K562 (cell line): ENCODE measurements around the gene CDH12. TPM values are rescaled to one million over a fixed set of nuclear protein-coding genes. Genes with fewer than 3 reads are reported as not detected.

Source experiments
- ATAC-seq: fragments of 200-7000 bp; cut with Tn5 transposase; 3 replicates; pipeline ENCODE4 v1.9.1; 2020; ENCODE audit warnings: moderate library complexity
- BruUV-seq: library from RNA; stranded (reverse); fragments of 400-500 nt; replicated peaks from 2 replicates; lab custom pipeline; 2021; lab: Mats Ljungman, UMichigan
- CTCF ChIA-PET: fragments of 300-600 bp; formaldehyde crosslinking; extraction: SDS; loops from one replicate; lab custom pipeline; 2021; ENCODE audit warnings: low intra/inter-chr PET ratio; lab: Yijun Ruan, JAX
- POLR2A ChIA-PET: fragments of 300-600, 350-650 bp; sonication (Branson Sonifier 250); formaldehyde crosslinking; extraction: SDS; loops from one replicate; lab custom pipeline; 2021; ENCODE audit warnings: antibody characterized with exemption, inconsistent platforms; lab: Yijun Ruan, JAX
- DNase-seq, 4 experiments: peaks; one replicate each; pipeline versions ENCODE4 v3.0.0 to v3.0.0-alpha.2; 2011 to 2018; ENCODE audit warnings: low spot score in 3 of 4, mixed read lengths in 3 of 4; ENCODE audit errors: extremely low read depth in 1 of 4
- FAIRE-seq: peaks from 2 replicates; lab custom pipeline; 2011; peaks lifted over from hg19 to GRCh38; lab: Jason Lieb, UNC
- H2AFZ ChIP-seq: 2 replicates; pipeline ENCODE4 v1.6.0; 2011; ENCODE audit warnings: low read depth, low read length, control low read depth, inconsistent platforms
- H3K27ac ChIP-seq: fragments of 200-600 bp; 3 replicates; pipeline ENCODE4 v1.8.0; 2011; ENCODE audit warnings: low read depth, mild to moderate bottlenecking, control low read depth, inconsistent platforms, low read length, moderate library complexity, mixed read lengths; ENCODE audit errors: extremely low read depth
- H3K27me3 ChIP-seq, 2 experiments: fragments of 300-600 bp in 1 of 2; 2 replicates in 1 of 2; 3 replicates in 1 of 2; pipeline versions ENCODE4 v1.6.0 to v1.8.0; 2011; ENCODE audit warnings: inconsistent platforms in 2 of 2, low read length in 2 of 2, mild to moderate bottlenecking in 1 of 2, mixed read lengths in 1 of 2, moderate library complexity in 1 of 2; ENCODE audit not compliant: control insufficient read depth in 2 of 2, insufficient read depth in 2 of 2
- H3K36me3 ChIP-seq: fragments of 300-600 bp; 3 replicates; pipeline ENCODE4 v1.8.0; 2011; ENCODE audit warnings: mild to moderate bottlenecking, low read length, inconsistent platforms; ENCODE audit not compliant: control insufficient read depth, insufficient read depth
- H3K4me1 ChIP-seq, 2 experiments: fragments of 200-600 bp in 1 of 2; replicated peaks in 1 of 2; 2 replicates in 1 of 2; 3 replicates in 1 of 2; pipeline versions ENCODE4 v1.5.1 to v1.8.0; 2011; ENCODE audit warnings: inconsistent platforms in 2 of 2, low read length in 2 of 2, mild to moderate bottlenecking in 1 of 2, mixed read lengths in 1 of 2, moderate library complexity in 1 of 2; ENCODE audit not compliant: control insufficient read depth in 2 of 2, insufficient read depth in 2 of 2
- H3K4me2 ChIP-seq: 2 replicates; pipeline ENCODE4 v1.6.1; 2011; ENCODE audit warnings: low read length, control low read depth, inconsistent platforms, mixed read lengths; ENCODE audit not compliant: insufficient read depth
- H3K4me3 ChIP-seq: fragments of 200-600 bp; sonication (generic), shearing (Covaris generic); 2 replicates; pipeline ENCODE4 v1.5.1; 2016; ENCODE audit warnings: control low read depth, inconsistent platforms
- H3K79me2 ChIP-seq: fragments of 200-600 bp; 3 replicates; pipeline ENCODE4 v1.8.0; 2011; ENCODE audit warnings: low read length, inconsistent platforms; ENCODE audit not compliant: control insufficient read depth, insufficient read depth
- H3K9ac ChIP-seq, 2 experiments: 2 replicates each; pipeline versions ENCODE4 v1.6.0 to v1.6.1; 2011; ENCODE audit warnings: low read depth in 2 of 2, low read length in 2 of 2, control low read depth in 1 of 2, inconsistent platforms in 1 of 2, mild to moderate bottlenecking in 1 of 2, mixed read lengths in 1 of 2; ENCODE audit not compliant: insufficient read depth in 1 of 2
- H3K9me1 ChIP-seq: one replicate; pipeline ENCODE4 v1.6.0; 2011; ENCODE audit warnings: inconsistent platforms, mild to moderate bottlenecking, low read length, moderate library complexity; ENCODE audit not compliant: control insufficient read depth, insufficient read depth
- H3K9me3 ChIP-seq: replicated peaks from 2 replicates; pipeline ENCODE4 v1.5.1; 2011; ENCODE audit warnings: low read depth, low read length, inconsistent platforms; ENCODE audit not compliant: control insufficient read depth, insufficient read depth
- H4K20me1 ChIP-seq: replicated peaks from 2 replicates; pipeline ENCODE4 v1.6.1; 2011; ENCODE audit warnings: low read length, inconsistent platforms, mixed read lengths; ENCODE audit not compliant: control insufficient read depth, insufficient read depth
- CXXC5 ChIP-seq: fragments of 250-450 bp; sonication (Bioruptor Pico); IDR thresholded peaks from 2 replicates; pipeline ENCODE4 v1.8.0; 2022; ENCODE audit warnings: inconsistent platforms, mild to moderate bottlenecking, moderate library complexity
- E2F4 ChIP-seq: sonication (generic); formaldehyde crosslinking; IDR thresholded peaks from 2 replicates; pipeline ENCODE4 v1.8.0; 2022; ENCODE audit warnings: mild to moderate bottlenecking, low read depth, missing genetic modification reagents
- FUS ChIP-seq: fragments of 200-400 bp; formaldehyde crosslinking; optimal IDR thresholded peaks from 2 replicates; pipeline ENCODE3; 2017; ENCODE audit warnings: low read depth, low read length
- GTF3C2 ChIP-seq: IDR thresholded peaks from 3 replicates; pipeline ENCODE4 v1.6.1; 2011; ENCODE audit warnings: borderline replicate concordance, mild to moderate bottlenecking, moderate library complexity; ENCODE audit not compliant: insufficient read length; ENCODE audit errors: extremely low read depth
- HMGN3 ChIP-seq: IDR thresholded peaks from 2 replicates; pipeline ENCODE4 v1.6.1; 2011; ENCODE audit warnings: borderline replicate concordance, low read depth, mild to moderate bottlenecking, mixed read lengths, low read length; ENCODE audit not compliant: insufficient read length; ENCODE audit errors: extremely low read depth
- MAFF ChIP-seq: IDR thresholded peaks from 2 replicates; pipeline ENCODE4 v1.6.1; 2012; ENCODE audit warnings: low read length, improper control_type of control experiment
- SIN3B ChIP-seq: fragments of 450-650 bp; IDR thresholded peaks from 2 replicates; pipeline ENCODE4 v1.6.1; 2017; ENCODE audit warnings: low read depth, mild to moderate bottlenecking, moderate library complexity
- TOE1 ChIP-seq, 2 experiments: fragments of 450-650 bp in 1 of 2; sonication (generic) in 1 of 2; formaldehyde crosslinking in 1 of 2; IDR thresholded peaks; 2 replicates each; pipeline versions ENCODE4 v1.7.1 to v1.8.0; 2016 to 2022; ENCODE audit warnings: borderline replicate concordance in 2 of 2, mild to moderate bottlenecking in 2 of 2, antibody characterized with exemption in 1 of 2, inconsistent platforms in 1 of 2, low read depth in 1 of 2, missing genetic modification reagents in 1 of 2, moderate library complexity in 1 of 2
- ZNF184 ChIP-seq: sonication (generic); formaldehyde crosslinking; IDR thresholded peaks from 2 replicates; pipeline ENCODE4 v1.5.0; 2020; ENCODE audit warnings: missing genetic modification reagents
- ZNF217 ChIP-seq: sonication (generic); formaldehyde crosslinking; IDR thresholded peaks from 2 replicates; pipeline ENCODE4 v1.8.0; 2022; ENCODE audit warnings: mild to moderate bottlenecking, missing genetic modification reagents
- ZNF384 ChIP-seq: IDR thresholded peaks from 2 replicates; pipeline ENCODE4 v1.6.1; 2012; ENCODE audit warnings: low read depth, low read length, improper control_type of control experiment
- WGBS: fragments of 100-300 bp; shearing (Covaris generic); methylation state at CpG from one replicate; pipeline ENCODE4 v1.1.6; 2016; ENCODE audit warnings: low coverage, mixed read lengths; ENCODE audit not compliant: insufficient coverage; ENCODE audit errors: missing lambda C conversion rate; 5-methylcytosine and 5-hydroxymethylcytosine counted together
- in situ Hi-C: fragments of 300-500 bp; cut with MboI; formaldehyde crosslinking; loops from 4 replicates; pipeline ENCODE4 v1.15.0; 2018; ENCODE audit warnings: inconsistent platforms, mixed read lengths
- intact Hi-C: fragments of 100-400 bp; cut with micrococcal nuclease; formaldehyde crosslinking; loops from 2 replicates; pipeline ENCODE4 v1.14.2; 2022
- polyA plus RNA-seq, 8 experiments: library from polyadenylated mRNA; depleted of rRNA in 4 of 8; stranded (reverse) in 5 of 8; unstranded in 3 of 8; fragments of >200 nt; fragmentation: Nextera tagmentation in 2 of 8; fragmentation: Illumina TruSeq in 1 of 8; extraction: Ambion mirVana in 2 of 8; extraction: Trizol in 1 of 8; gene quantifications; 2 replicates each; pipeline versions ENCODE4 v1.2.1 to v1.2.3, GENCODE V29; 2011 to 2014; ENCODE audit warnings: inconsistent platforms in 1 of 8, missing spikeins in 1 of 8
- total RNA-seq, 7 experiments: library from RNA; depleted of rRNA in 6 of 7; stranded (reverse); fragments of >200 nt in 6 of 7; fragmentation: Illumina TruSeq in 2 of 7; extraction: Trizol in 2 of 7; gene quantifications; 2 replicates each; pipeline versions ENCODE4 v1.2.1 to v1.2.3, GENCODE V29; 2011 to 2021; ENCODE audit warnings: low replicate concordance in 1 of 7
- TF ChIP-seq, protein P1 (sequence below): sonication (generic); formaldehyde crosslinking; IDR thresholded peaks from 2 replicates; pipeline ENCODE4 v1.8.0; 2022; ENCODE audit warnings: missing genetic modification reagents, mild to moderate bottlenecking, moderate library complexity, borderline replicate concordance
- TF ChIP-seq, protein P2 (sequence below): fragments of 250-450 bp; sonication (Bioruptor Pico); IDR thresholded peaks from 2 replicates; pipeline ENCODE4 v1.6.1; 2021; ENCODE audit warnings: mild to moderate bottlenecking
- TF ChIP-seq, protein P3 (sequence below): fragments of 450-650 bp; conservative IDR thresholded peaks from 2 replicates; pipeline ENCODE4 v1.6.1; 2016; ENCODE audit warnings: missing genetic modification characterization, low read depth, mild to moderate bottlenecking, missing compliant biosample characterization, moderate library complexity

The CDH12 gene
- total and polyA plus RNA-seq, 9 of the 15 experiments (the other 6 are each of a cell fraction or from before 2014, with no cell fraction given): 0.03 to 1.7 (median 0.37) TPM

DNA sequence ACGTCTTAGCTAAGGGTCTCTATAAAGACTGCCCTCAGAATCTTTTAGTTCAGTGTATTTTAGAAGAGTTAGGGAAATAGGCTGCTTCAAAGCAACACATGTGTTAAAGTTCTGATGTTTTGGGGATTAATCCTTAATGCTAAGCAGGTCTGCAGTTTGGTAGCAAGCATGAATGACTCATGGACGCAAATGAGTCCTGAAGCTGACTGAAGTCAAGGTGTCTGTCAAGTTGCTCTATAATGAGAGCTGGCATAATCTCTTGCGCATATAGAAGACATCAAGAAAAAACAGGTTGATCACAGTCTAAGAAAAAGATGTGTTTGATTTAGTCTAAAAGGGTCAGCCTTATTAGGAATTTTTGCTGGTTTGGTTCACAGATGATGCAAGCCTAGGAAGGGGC lies 630.1 kb downstream of the CDH12 start:
- Histone ChIP-seq H3K4me1 (no peaks in the 10 kb centered on the region), H3K27ac (no peak overlapping the region), H3K36me3 (no peaks in the 10 kb centered on the region), H2AFZ (no peak overlapping the region), H4K20me1 (no peaks in the 10 kb centered on the region), H3K4me2 (no peak overlapping the region), H3K4me3 (no peak overlapping the region), H3K79me2 (no peaks in the 10 kb centered on the region), H3K9me3 (no peaks in the 10 kb centered on the region; the same call in 1 of the 2 replicates), H3K9ac (no peak overlapping the region), H3K27me3 (no peaks in the 10 kb centered on the region), H3K9me1 (no peaks in the 10 kb centered on the region)
- TF ChIP-seq SIN3B: no peak
- TF ChIP-seq ZNF184: no peak
- no peak for TF ChIP-seq TOE1 (IDR thresholded peaks at IDR 0.05; ENCODE audit: borderline replicate concordance)
- TF ChIP-seq TOE1 (CRISPR knock-in tag; IDR thresholded peaks at IDR 0.05; ENCODE audit: borderline replicate concordance, low read depth): no peak
- TF ChIP-seq MAFF: no peak
- TF ChIP-seq, protein P1, sequence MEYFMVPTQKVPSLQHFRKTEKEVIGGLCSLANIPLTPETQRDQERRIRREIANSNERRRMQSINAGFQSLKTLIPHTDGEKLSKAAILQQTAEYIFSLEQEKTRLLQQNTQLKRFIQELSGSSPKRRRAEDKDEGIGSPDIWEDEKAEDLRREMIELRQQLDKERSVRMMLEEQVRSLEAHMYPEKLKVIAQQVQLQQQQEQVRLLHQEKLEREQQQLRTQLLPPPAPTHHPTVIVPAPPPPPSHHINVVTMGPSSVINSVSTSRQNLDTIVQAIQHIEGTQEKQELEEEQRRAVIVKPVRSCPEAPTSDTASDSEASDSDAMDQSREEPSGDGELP (CRISPR knock-in tag): no peak
- TF ChIP-seq, protein P2, sequence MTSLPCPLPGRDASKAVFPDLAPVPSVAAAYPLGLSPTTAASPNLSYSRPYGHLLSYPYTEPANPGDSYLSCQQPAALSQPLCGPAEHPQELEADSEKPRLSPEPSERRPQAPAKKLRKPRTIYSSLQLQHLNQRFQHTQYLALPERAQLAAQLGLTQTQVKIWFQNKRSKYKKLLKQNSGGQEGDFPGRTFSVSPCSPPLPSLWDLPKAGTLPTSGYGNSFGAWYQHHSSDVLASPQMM: no peak
- no peak for TF ChIP-seq HMGN3
- no peak for TF ChIP-seq GTF3C2
- TF ChIP-seq E2F4 (CRISPR knock-in tag): no peak
- TF ChIP-seq FUS: no peak
- no peak for TF ChIP-seq CXXC5 (CRISPR knock-in tag)
- TF ChIP-seq, protein P3, sequence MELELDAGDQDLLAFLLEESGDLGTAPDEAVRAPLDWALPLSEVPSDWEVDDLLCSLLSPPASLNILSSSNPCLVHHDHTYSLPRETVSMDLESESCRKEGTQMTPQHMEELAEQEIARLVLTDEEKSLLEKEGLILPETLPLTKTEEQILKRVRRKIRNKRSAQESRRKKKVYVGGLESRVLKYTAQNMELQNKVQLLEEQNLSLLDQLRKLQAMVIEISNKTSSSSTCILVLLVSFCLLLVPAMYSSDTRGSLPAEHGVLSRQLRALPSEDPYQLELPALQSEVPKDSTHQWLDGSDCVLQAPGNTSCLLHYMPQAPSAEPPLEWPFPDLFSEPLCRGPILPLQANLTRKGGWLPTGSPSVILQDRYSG (tag): no peak
- TF ChIP-seq ZNF384: no peak
- no peak for TF ChIP-seq ZNF217 (CRISPR knock-in tag)
- in situ Hi-C loops (no loop called here), intact Hi-C loops (no loop called here)
- CTCF ChIA-PET: no interaction called here
- no peak for FAIRE-seq
- no peak for ATAC-seq
- no TSS peak for BruUV-seq
- DNase-seq: no peak
- WGBS: 0% methylated on average over 3 of the region's 3 CpGs
- POLR2A ChIA-PET: no interaction called here
